OCI-LY7 (cell line): ENCODE data around the gene F3. TPM values are rescaled to one million over a fixed set of nuclear protein-coding genes. Genes with fewer than 3 reads are reported as not detected.

Experiments
- BruUV-seq: library from RNA; stranded (reverse); fragments of 400-500 nt; replicated peaks from 2 replicates; lab custom pipeline; 2021; lab: Mats Ljungman, UMichigan
- CTCF ChIA-PET: fragments of 300-600 bp; sonication (Branson Sonifier 250); formaldehyde crosslinking; loops from one replicate; lab custom pipeline; 2022; ENCODE audit warnings: antibody characterized with exemption; ENCODE audit not compliant: unreplicated experiment; lab: Charles Lee
- POLR2A ChIA-PET: fragments of 300-600 bp; sonication (Branson Sonifier 250); formaldehyde crosslinking; loops from one replicate; lab custom pipeline; 2022; ENCODE audit warnings: antibody characterized with exemption; lab: Charles Lee
- DNase-seq: peaks from one replicate; pipeline ENCODE4 v3.0.0-alpha.2; 2015; ENCODE audit warnings: low spot score
- H2AFZ ChIP-seq: fragments of 200-600 bp; sonication (generic), shearing (Covaris generic); 2 replicates; pipeline ENCODE4 v1.6.1; 2014; ENCODE audit warnings: mild to moderate bottlenecking, antibody characterized with exemption, low read length, moderate library complexity
- H3K27ac ChIP-seq: fragments of 200-600 bp; sonication (generic); 2 replicates; pipeline ENCODE4 v1.5.1; 2014; ENCODE audit warnings: mixed run types, low read depth, mild to moderate bottlenecking, moderate library complexity, low read length, inconsistent platforms; ENCODE audit not compliant: poor library complexity, severe bottlenecking
- H3K36me3 ChIP-seq: fragments of 200-600 bp; sonication (generic); 2 replicates; pipeline ENCODE4 v1.6.1; 2014; ENCODE audit warnings: mild to moderate bottlenecking, antibody characterized with exemption, low read length, moderate library complexity, mixed read lengths; ENCODE audit not compliant: insufficient read depth
- H3K4me1 ChIP-seq: fragments of 200-600 bp; sonication (generic); 2 replicates; pipeline ENCODE4 v1.5.1; 2014; ENCODE audit warnings: mild to moderate bottlenecking, low read length; ENCODE audit not compliant: insufficient read depth, poor library complexity, severe bottlenecking
- H3K4me2 ChIP-seq: fragments of 200-600 bp; sonication (generic); 2 replicates; pipeline ENCODE4 v1.6.1; 2014; ENCODE audit warnings: mild to moderate bottlenecking, low read length
- H3K4me3 ChIP-seq: fragments of 200-600 bp; sonication (generic); 2 replicates; pipeline ENCODE4 v1.5.1; 2014; ENCODE audit warnings: mild to moderate bottlenecking, low read depth, low read length; ENCODE audit not compliant: poor library complexity, severe bottlenecking
- H3K79me2 ChIP-seq: fragments of 200-600 bp; sonication (generic); 2 replicates; pipeline ENCODE4 v1.6.1; 2016; ENCODE audit warnings: low read depth, mild to moderate bottlenecking, low read length, moderate library complexity, mixed read lengths; ENCODE audit not compliant: insufficient read depth
- H3K9me2 ChIP-seq: fragments of 200-600 bp; sonication (generic); 2 replicates; pipeline ENCODE4 v1.6.1; 2016; ENCODE audit warnings: mild to moderate bottlenecking, low read length, mixed read lengths; ENCODE audit not compliant: insufficient read depth
- H3K9me3 ChIP-seq: fragments of 200-600 bp; sonication (generic); 2 replicates; pipeline ENCODE4 v1.6.1; 2014; ENCODE audit warnings: mild to moderate bottlenecking, mixed run types, low read length, mixed read lengths
- H4K20me1 ChIP-seq: fragments of 200-600 bp; sonication (generic); 2 replicates; pipeline ENCODE4 v1.6.1; 2014; ENCODE audit warnings: mild to moderate bottlenecking, antibody characterized with exemption, low read length, moderate library complexity, mixed read lengths; ENCODE audit not compliant: insufficient read depth
- EZH2phosphoT487 ChIP-seq: fragments of 200-600 bp; sonication (generic); IDR thresholded peaks from 2 replicates; pipeline ENCODE4 v1.6.1; 2018; ENCODE audit warnings: low read depth, borderline replicate concordance, mild to moderate bottlenecking, mixed run types, antibody characterized with exemption, low read length, moderate library complexity, mixed read lengths
- intact Hi-C: fragments of 100-400 bp; cut with micrococcal nuclease; formaldehyde crosslinking; loops from one replicate; pipeline ENCODE4 v1.10.0; 2022; ENCODE audit not compliant: unreplicated experiment
- total RNA-seq, 2 experiments: library from RNA; depleted of rRNA in 1 of 2; stranded (reverse); fragments of >200 nt in 1 of 2; shearing (Covaris generic) in 1 of 2; gene quantifications; 2 replicates each; pipeline ENCODE4 v1.2.3, GENCODE V29; 2014 to 2022
- TF ChIP-seq, protein P1 (sequence below): fragments of 200-600 bp; sonication (generic); conservative IDR thresholded peaks from 2 replicates; pipeline ENCODE4 v1.5.1; 2014; ENCODE audit warnings: mild to moderate bottlenecking, antibody characterized with exemption, low read length, moderate library complexity, mixed read lengths

The F3 gene
- total RNA-seq, 2 experiments from 2014 or later, result not detected

- Histone ChIP-seq H3K36me3 (no peaks in the 10 kb centered on the region), H3K79me2 (no peaks in the 10 kb centered on the region), H3K4me2 (no peak overlapping the region), H2AFZ (no peak overlapping the region), H3K9me2 (no peaks in the 10 kb centered on the region), H4K20me1 (no peaks in the 10 kb centered on the region), H3K4me1 (no peaks in the 10 kb centered on the region), H3K27ac (no peak overlapping the region), H3K4me3 (no peak overlapping the region), H3K9me3 (no peaks in the 10 kb centered on the region)
- DNase-seq, result no peak
- ChIA-PET POLR2A (no interaction called here), CTCF (no interaction called here)
- intact Hi-C loops, result no loop called here
- TF ChIP-seq, protein P1, sequence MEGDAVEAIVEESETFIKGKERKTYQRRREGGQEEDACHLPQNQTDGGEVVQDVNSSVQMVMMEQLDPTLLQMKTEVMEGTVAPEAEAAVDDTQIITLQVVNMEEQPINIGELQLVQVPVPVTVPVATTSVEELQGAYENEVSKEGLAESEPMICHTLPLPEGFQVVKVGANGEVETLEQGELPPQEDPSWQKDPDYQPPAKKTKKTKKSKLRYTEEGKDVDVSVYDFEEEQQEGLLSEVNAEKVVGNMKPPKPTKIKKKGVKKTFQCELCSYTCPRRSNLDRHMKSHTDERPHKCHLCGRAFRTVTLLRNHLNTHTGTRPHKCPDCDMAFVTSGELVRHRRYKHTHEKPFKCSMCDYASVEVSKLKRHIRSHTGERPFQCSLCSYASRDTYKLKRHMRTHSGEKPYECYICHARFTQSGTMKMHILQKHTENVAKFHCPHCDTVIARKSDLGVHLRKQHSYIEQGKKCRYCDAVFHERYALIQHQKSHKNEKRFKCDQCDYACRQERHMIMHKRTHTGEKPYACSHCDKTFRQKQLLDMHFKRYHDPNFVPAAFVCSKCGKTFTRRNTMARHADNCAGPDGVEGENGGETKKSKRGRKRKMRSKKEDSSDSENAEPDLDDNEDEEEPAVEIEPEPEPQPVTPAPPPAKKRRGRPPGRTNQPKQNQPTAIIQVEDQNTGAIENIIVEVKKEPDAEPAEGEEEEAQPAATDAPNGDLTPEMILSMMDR, result no peak
- TF ChIP-seq EZH2phosphoT487, result no peak
- no TSS peak for BruUV-seq
Measured at GRCh38 chr1:94553931-94554330, 12.4 kb upstream of the F3 start.

DNA sequence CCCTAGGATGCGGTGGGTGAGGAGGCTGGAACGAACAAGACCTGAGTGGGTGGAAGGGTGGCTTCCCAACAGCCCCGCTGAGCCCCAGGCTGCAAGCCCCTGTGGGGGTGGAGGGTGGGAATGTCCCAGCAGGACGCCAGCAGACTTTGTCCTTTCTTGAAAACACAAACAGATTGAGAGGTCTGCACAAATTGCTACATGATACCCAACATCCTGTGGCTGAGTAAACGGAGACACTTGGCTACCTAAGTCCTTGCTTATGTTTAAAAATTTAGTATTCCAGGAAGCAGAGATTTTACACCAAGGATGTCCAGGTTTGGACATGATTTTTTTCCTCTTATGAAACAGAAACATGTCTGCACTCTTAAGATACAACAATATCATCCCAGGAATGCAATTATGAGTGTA, 11.8 kb upstream of the F3 start:
- H4K20me1 ChIP-seq, result no peaks in the 10 kb centered on the region
- H3K9me3 ChIP-seq, result no peaks in the 10 kb centered on the region
- no peak overlapping the region for H2AFZ ChIP-seq
- H3K36me3 ChIP-seq, result no peaks in the 10 kb centered on the region
- ChIA-PET POLR2A (no interaction called here), CTCF (no interaction called here)
- intact Hi-C loops, result no loop called here
- no peak overlapping the region for H3K27ac ChIP-seq
- H3K4me1 ChIP-seq, result no peaks in the 10 kb centered on the region
- no peak overlapping the region for H3K4me3 ChIP-seq
- H3K79me2 ChIP-seq, result no peaks in the 10 kb centered on the region
- no peak for DNase-seq
- no peaks in the 10 kb centered on the region for H3K9me2 ChIP-seq
- BruUV-seq, result no TSS peak
- TF ChIP-seq, protein P1, result no peak
- no peak for TF ChIP-seq EZH2phosphoT487
- H3K4me2 ChIP-seq, result no peak overlapping the region

DNA sequence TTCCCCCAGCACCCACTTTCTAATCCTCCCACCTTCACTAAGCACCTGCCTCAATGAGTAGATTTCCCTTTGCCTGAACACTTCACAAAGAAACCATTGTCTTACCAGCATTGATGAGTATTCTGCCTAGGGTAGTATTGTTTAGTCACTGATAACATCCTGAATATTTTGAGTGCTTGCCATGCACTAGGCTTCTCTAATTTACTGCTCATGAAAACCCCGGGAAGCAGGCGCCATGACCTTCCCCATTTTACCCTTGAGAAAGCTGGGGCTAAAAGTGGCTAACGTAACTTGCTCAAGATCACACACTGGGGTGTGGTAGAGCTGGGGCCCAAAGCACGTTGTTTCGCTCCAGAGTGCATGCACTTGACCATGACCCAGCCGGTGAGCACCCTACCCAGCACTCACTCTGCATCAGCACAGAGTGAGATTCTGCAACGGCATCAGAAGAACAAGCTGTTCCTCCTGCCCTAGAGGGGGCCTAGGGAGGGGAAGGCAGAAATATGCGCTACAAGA, 10.6 kb upstream of the F3 start:
- Histone ChIP-seq H3K27ac (no peak overlapping the region), H3K4me1 (no peaks in the 10 kb centered on the region), H3K4me2 (no peak overlapping the region), H3K9me2 (no peaks in the 10 kb centered on the region), H3K36me3 (no peaks in the 10 kb centered on the region), H3K4me3 (no peak overlapping the region), H2AFZ (no peak overlapping the region), H3K79me2 (no peaks in the 10 kb centered on the region), H4K20me1 (no peaks in the 10 kb centered on the region), H3K9me3 (no peaks in the 10 kb centered on the region)
- BruUV-seq, result no TSS peak
- TF ChIP-seq, protein P1, result no peak
- TF ChIP-seq EZH2phosphoT487, result no peak
- ChIA-PET POLR2A (interaction anchor here (0.6 kb wide), 1 partner anchor 147 kb away, joined by 3 read pairs; no protein-coding TSS in a partner anchor), CTCF (no interaction called here)
- no peak for DNase-seq
- intact Hi-C loops, result no loop called here
